ENCODE measurements around the gene COL27A1. TPM values are rescaled to one million over a fixed set of nuclear protein-coding genes. Genes with fewer than 3 reads are reported as not detected.

COL27A1 gene
- total and polyA plus RNA-seq, 9 of the 15 experiments (the other 6 are each of a cell fraction or from before 2014, with no cell fraction given) = 0.07 TPM; not detected in 8

- no peak for ATAC-seq
- H3K4me2 ChIP-seq (ENCODE audit: insufficient read depth, low read length) = no peak overlapping the region
- no peak overlapping the region for H3K9ac ChIP-seq (ENCODE audit: insufficient read depth in 1 of 2, low read depth in 2 of 2, low read length in 2 of 2)
- H3K4me3 ChIP-seq = no peak overlapping the region
- H3K4me1 ChIP-seq (replicated peaks in 1 of 2; ENCODE audit: control insufficient read depth in 2 of 2, insufficient read depth in 2 of 2, low read length in 2 of 2) = peaks cover 0 to 4% of the 10 kb centered on the region in 2 experiments; a peak in 2 of 5 replicates
- 6% methylated on average over 19 of the region's 23 CpGs for WGBS (ENCODE audit: insufficient coverage, low coverage, missing lambda C conversion rate)
- no peaks in the 10 kb centered on the region for H3K9me3 ChIP-seq (replicated peaks; ENCODE audit: control insufficient read depth, insufficient read depth, low read depth, low read length)
- no peak for FAIRE-seq
- intact Hi-C loops (cut with micrococcal nuclease) (no loop called here), in situ Hi-C loops (cut with MboI) (loop anchor here (10.0 kb wide), 3 partner anchors 134 to 604 kb away; partner anchors contain the start of gene COL27A1)
- POLR2A ChIA-PET = interaction anchor here (0.6 to 1.0 kb wide), 2 partner anchors 27 to 399 kb away, joined by 3 read pairs; no protein-coding TSS in a partner anchor
- peaks cover 0 to 45% of the 10 kb centered on the region in 2 experiments; a peak in 2 of 5 replicates for H3K27me3 ChIP-seq (ENCODE audit: control insufficient read depth in 2 of 2, insufficient read depth in 2 of 2, low read length in 2 of 2)
- no peak overlapping the region for H2AFZ ChIP-seq (ENCODE audit: low read depth, low read length)
- H3K27ac ChIP-seq (ENCODE audit: extremely low read depth, low read depth, low read length) = no peak overlapping the region
- TF ChIP-seq MLX (CRISPR knock-in tag; conservative IDR thresholded peaks at IDR 0.05) (no peak), JUND (IDR thresholded peaks at IDR 0.05; ENCODE audit: borderline replicate concordance, low read depth, low read length) (no peak), JUND (tag; IDR thresholded peaks at IDR 0.05; ENCODE audit: borderline replicate concordance, low read depth, low read length) (no peak), JUNB (CRISPR knock-in tag; conservative IDR thresholded peaks at IDR 0.05) (no peak), ATF1 (CRISPR knock-in tag; IDR thresholded peaks at IDR 0.05) (no peak), ATF1 (tag; IDR thresholded peaks at IDR 0.05) (no peak), ZNF165 (CRISPR knock-in tag; IDR thresholded peaks at IDR 0.05; ENCODE audit: borderline replicate concordance) (no peak), NBN (IDR thresholded peaks at IDR 0.05; ENCODE audit: low read depth) (no peak), NRF1 (conservative IDR thresholded peaks at IDR 0.05 in 1 of 2, IDR thresholded peaks at IDR 0.05 in 1 of 2) (no peak), ZNF316 (IDR thresholded peaks at IDR 0.05) (no peak), ATF2 (CRISPR knock-in tag; IDR thresholded peaks at IDR 0.05) (no peak), NFE2 (IDR thresholded peaks at IDR 0.05; ENCODE audit: low read depth) (no peak), GABPB2 (CRISPR knock-in tag; conservative IDR thresholded peaks at IDR 0.05) (no peak), TFE3 (CRISPR knock-in tag; IDR thresholded peaks at IDR 0.05) (no peak)
- H3K9me1 ChIP-seq (ENCODE audit: control insufficient read depth, insufficient read depth, low read length) = no peaks in the 10 kb centered on the region
- H3K36me3 ChIP-seq (ENCODE audit: control insufficient read depth, insufficient read depth, low read length) = no peaks in the 10 kb centered on the region
- BruUV-seq (replicated peaks) = no TSS peak
- no peaks in the 10 kb centered on the region for H3K79me2 ChIP-seq (ENCODE audit: control insufficient read depth, insufficient read depth, low read length)
- DNase-seq (ENCODE audit: extremely low read depth in 1 of 4, low spot score in 3 of 4) = no peak
- CTCF ChIA-PET (ENCODE audit: low intra/inter-chr PET ratio) = no interaction called here
- peaks cover 6% of the 10 kb centered on the region; the same call in 1 of the 2 replicates for H4K20me1 ChIP-seq (replicated peaks; ENCODE audit: control insufficient read depth, insufficient read depth, low read length)
Measured at GRCh38 chr9:114288193-114289091, 133.1 kb downstream of the COL27A1 start.

All from K562 (cell line).